ENCODE results near the gene TUBD1.
"Not testable (repeated sequence)": the region's sequence is repeated elsewhere in the genome, so short reads cannot be mapped to it uniquely, and the experiment has no call there.

The TUBD1 gene

GRCh38 chr17:59873414-59873813 lies 19.3 kb downstream of the TUBD1 start:
- not testable (repeated sequence) for DNase-seq

GRCh38 chr17:59872351-59872750 lies 20.4 kb downstream of the TUBD1 start:
- no peak for DNase-seq

- DNase-seq = no peak
Measured at GRCh38 chr17:59870482-59870881, 22.3 kb downstream of the TUBD1 start.

- DNase-seq = no peak
Measured at GRCh38 chr17:59869941-59870218, 22.9 kb downstream of the TUBD1 start.

- no peak for DNase-seq
Measured at GRCh38 chr17:59863616-59864015, 29.1 kb downstream of the TUBD1 start.

GRCh38 chr17:59859444-59860025 lies 33.2 kb downstream of the TUBD1 start:
- DNase-seq = peak in 1 of 2 donors; percentile 67

DNA sequence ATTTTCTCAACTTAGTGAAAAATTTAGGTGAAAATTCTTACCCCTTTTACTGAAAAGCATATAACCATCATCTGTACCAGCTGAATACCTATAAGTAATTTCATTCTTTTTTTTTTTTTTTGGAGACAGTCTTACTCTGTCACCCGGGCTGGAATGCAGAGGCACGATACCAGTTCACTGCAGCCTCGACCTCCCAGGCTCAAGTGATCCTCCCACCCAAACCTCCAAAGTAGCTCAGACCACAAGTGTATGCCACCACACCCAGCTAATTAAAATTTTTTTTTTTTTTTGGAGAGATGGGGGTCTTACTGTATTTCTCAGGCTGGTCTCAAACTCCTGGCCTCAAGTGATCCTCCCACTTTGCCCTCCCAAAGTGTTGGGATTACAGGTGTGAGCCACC lies 33.8 kb downstream of the TUBD1 start:
- no peak for DNase-seq

- DNase-seq = no peak
Measured at GRCh38 chr17:59858167-59858816, 34.5 kb downstream of the TUBD1 start.

GRCh38 chr17:59856859-59857794 lies 35.6 kb downstream of the TUBD1 start:
- DNase-seq = no peak

DNA sequence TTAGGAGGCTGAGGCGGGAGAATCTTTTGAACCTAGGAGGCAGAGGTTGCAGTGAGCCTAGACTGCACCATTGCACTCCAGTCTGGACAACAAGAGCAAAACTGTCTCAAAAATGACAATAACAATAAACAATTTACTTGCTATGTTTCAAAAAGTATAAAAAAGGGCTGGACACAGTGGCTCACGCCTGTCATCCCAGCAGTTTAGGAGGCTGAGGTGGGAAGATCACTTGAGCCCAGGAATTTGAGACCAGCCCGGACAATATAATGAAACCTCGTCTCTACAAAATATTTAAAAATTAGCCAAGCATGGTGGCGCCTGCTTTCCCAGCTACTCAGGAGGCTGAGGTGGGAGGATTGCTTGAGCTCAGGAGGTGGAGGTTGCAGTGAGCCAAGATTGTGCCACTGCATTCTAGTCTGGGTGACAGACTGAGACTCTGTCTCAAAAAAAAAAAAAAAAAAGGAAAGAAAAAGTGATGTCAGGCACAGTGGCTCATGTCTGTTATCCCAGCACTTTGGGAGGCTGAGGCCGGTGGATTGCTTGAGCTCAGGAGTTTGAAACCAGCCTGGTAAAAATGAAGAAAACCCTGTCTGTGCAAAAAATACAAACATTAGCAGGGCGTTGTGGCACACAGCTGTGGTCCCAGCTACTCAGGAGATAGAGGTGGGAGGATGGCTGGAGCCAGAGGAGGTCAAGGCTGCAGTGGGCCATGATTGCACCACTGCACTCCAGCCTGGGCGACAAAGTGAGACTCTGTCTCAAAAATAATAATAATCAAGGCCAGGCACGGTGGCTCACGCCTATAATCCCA lies 38.6 kb downstream of the TUBD1 start:
- not testable (repeated sequence) for DNase-seq

DNA sequence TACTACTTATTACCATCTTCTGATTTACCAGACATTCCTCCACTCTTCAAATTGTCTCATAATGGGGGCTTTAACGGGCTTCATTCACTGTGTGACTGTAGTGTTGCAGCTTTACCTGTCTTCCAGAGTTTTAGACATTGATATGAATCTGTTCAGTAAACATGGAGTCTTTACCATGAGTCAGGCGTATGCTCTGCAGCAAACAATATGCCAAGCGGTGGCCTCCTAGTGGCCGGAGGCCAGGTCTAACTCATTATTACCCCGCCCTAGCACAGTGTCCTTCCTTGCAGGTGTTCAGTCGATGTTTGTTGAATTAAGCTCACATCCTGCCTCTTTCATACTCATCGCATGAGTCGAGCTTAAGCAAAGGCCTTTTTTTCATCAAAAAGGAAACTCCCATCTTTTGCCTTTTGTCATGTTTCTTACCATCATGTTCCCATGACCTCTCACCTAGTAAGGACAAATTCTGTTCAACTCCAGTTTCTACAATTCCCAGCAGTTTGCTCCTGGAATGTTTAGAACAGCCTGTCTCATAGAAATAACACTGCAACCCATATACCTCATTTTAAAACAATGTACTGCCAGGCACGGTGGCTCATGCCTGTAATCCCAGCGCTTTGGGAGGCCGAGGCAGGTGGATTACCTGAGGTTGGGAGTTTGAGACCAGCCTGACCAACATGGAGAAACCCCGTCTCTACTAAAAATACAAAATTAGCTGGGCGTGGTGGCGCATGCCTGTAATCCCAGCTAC lies 39.4 kb downstream of the TUBD1 start:
- DNase-seq = peak; percentile 60 to 76

DNA sequence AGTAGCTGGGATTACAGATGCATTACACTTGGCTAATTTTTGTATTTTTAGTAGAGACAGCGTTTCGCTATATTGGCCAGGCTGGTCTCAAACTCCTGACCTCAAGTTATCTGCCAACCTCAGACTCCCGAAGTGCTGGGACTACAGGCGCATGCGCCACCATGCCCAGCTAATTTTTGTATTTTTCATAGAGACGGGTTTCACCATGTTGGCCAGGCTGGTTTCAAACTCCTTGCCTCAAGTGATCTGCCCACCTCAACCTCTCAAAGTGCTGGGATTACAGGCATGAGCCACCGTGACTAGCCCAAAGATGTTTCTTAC lies 39.9 kb downstream of the TUBD1 start:
- not testable (repeated sequence) for DNase-seq

- no peak for DNase-seq
Measured at GRCh38 chr17:59851439-59852375, 41.0 kb downstream of the TUBD1 start.

GRCh38 chr17:59850311-59850710 lies 42.4 kb downstream of the TUBD1 start:
- not testable (repeated sequence) for DNase-seq

- peak in 1 of 2 donors; percentile 53 for DNase-seq
Measured at GRCh38 chr17:59848778-59849177, 44.0 kb downstream of the TUBD1 start.

DNA sequence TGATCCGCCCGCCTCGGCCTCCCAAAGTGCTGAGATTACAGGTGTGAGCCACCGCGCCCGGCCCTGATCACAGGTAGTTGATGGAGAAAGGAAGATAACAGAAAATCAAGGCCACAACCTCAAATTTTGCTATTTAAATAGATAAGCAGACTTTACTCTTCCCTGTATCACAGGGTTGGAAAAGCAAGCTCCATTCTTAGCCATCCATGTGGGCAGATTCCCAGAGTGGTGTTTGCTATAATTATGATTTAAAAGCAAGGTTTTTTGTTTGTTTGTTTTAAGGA lies 44.4 kb downstream of the TUBD1 start:
- no peak for DNase-seq

- DNase-seq = peak in 1 of 2 donors; percentile 76
Measured at GRCh38 chr17:59846394-59847165, 46.2 kb downstream of the TUBD1 start.

DNA sequence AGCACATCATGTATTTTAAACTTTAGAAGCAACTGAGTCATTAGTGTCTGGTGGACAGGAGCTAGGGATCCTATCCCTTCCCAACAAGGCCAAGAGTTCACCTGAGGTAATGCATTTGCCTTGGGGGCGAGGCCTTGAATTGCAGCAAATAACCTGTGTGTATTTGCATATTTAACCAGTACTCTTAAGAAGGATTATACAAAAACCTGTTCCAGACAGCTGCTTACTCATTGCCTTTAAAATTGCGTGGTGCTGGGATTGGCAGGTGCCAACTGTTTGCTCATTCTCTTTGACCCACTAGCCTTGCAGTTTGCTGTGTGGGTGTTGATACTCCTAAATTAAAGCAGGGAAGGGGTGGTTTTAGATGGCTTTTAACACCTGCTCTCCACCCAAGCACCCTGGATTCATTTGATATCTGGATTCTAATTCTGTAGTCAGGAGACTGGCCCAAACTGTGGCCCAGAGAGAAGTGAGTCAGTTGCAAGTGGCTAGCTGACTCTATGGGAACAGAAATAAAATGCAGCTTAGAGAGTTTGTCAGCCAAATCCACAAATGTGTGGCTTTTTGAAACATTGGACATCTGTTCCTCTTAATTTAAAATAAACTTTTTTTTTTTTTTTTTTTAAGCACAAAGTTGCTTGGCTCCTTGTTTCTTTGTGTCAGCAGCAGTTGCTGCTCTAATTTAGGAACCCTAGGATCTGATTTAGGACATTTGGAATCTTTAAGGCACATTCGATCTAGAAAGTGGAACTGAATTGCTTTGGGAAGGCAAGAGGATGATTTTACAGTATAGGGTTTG lies 46.9 kb downstream of the TUBD1 start:
- DNase-seq = peak in 1 of 2 donors; percentile 49

- DNase-seq = no peak
Measured at GRCh38 chr17:59844884-59845594, 47.7 kb downstream of the TUBD1 start.

Data from CD4-positive, alpha-beta T cell treated with Interleukin-4 for 1 hour (primary cell).